GM12865 (cell line): Measurements from ENCODE around the gene ZBTB43.

Experiments used
- DNase-seq: peaks from one replicate; pipeline ENCODE4 v3.0.0; 2010; ENCODE audit warnings: low read depth
- H3K4me3 ChIP-seq: 2 replicates; pipeline ENCODE4 v1.5.1; 2011; ENCODE audit warnings: mild to moderate bottlenecking, low read depth, low read length, control low read depth
- TF ChIP-seq, protein P1 (sequence below): IDR thresholded peaks from 2 replicates; pipeline ENCODE4 v1.5.1; 2011; ENCODE audit warnings: low read length, control low read depth, low read depth, inconsistent platforms; ENCODE audit not compliant: insufficient read depth; ENCODE audit errors: missing control alignments

The ZBTB43 gene

DNA sequence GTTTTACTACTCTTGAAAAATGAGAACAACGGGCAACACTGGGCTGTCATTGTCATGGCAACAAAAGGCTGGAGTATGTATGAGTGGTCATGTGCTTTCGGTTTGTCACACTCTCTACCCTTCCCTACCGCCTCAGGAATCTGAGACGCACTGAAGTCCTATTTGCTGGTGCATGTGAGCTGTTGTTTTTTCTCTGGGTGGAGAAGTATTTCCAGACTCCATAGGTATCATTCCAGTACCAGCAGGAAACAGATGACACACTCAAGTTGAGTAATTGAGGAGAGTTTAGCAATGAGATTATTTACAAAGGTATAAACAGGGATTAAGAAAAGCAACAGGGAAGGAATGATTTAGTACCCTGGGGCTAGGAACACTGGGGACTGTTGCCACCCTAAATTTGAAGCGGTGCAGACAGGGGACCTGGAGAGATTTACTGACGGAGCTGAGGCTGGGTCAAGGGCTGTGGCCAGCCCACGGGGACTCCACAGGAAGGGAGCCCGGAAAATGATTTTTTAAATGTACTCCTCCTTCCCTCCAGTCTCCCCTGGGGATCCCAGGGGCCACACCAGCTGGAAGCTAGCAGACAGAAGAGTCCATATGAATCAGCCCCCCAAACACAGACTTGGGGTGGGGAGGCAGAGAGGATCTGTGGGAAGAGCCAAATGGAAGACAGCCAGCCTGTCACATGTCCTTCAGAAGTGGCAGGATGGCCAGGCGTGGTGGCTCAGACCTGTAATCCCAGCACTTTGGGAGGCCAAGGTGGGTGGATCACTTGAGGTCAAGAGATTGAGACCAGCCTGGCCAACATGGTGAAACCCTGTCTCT, 13.2 kb upstream of the ZBTB43 start:
- H3K4me3 ChIP-seq = no peak overlapping the region
- no peak for DNase-seq
- TF ChIP-seq, protein P1, sequence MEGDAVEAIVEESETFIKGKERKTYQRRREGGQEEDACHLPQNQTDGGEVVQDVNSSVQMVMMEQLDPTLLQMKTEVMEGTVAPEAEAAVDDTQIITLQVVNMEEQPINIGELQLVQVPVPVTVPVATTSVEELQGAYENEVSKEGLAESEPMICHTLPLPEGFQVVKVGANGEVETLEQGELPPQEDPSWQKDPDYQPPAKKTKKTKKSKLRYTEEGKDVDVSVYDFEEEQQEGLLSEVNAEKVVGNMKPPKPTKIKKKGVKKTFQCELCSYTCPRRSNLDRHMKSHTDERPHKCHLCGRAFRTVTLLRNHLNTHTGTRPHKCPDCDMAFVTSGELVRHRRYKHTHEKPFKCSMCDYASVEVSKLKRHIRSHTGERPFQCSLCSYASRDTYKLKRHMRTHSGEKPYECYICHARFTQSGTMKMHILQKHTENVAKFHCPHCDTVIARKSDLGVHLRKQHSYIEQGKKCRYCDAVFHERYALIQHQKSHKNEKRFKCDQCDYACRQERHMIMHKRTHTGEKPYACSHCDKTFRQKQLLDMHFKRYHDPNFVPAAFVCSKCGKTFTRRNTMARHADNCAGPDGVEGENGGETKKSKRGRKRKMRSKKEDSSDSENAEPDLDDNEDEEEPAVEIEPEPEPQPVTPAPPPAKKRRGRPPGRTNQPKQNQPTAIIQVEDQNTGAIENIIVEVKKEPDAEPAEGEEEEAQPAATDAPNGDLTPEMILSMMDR = no peak

- TF ChIP-seq, protein P1 = no peak
- H3K4me3 ChIP-seq = no peak overlapping the region
- no peak for DNase-seq
Observed at GRCh38 chr9:126793686-126794417, 11.0 kb upstream of the ZBTB43 start.

DNA sequence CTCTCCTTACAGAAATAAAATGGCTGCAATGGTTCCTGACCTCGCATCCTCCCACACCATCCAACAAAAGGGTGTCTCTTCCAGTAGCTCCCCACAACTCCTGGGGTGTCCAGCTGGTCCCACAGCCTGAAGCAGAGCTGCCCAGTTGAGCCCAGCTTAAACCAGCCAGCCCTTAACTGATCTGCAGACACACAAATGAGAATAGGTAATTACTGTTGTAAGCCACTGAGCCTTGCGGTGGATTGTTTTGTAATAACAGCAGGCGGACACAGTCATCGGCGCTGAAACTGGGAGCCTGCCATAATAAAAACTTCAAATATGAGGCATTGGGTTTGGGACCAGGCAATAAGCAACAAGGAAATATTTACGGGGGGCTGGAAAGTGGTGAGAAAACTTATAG, 10.4 kb upstream of the ZBTB43 start:
- DNase-seq = no peak
- H3K4me3 ChIP-seq = no peak overlapping the region
- TF ChIP-seq, protein P1 = no peak

GRCh38 chr9:126796758-126797157, 8.1 kb upstream of the ZBTB43 start:
- DNase-seq = no peak
- H3K4me3 ChIP-seq = no peak overlapping the region
- TF ChIP-seq, protein P1 = no peak

- H3K4me3 ChIP-seq = no peak overlapping the region
- DNase-seq = no peak
- TF ChIP-seq, protein P1 = no peak
Observed at GRCh38 chr9:126797903-126798302, 6.9 kb upstream of the ZBTB43 start.

DNA sequence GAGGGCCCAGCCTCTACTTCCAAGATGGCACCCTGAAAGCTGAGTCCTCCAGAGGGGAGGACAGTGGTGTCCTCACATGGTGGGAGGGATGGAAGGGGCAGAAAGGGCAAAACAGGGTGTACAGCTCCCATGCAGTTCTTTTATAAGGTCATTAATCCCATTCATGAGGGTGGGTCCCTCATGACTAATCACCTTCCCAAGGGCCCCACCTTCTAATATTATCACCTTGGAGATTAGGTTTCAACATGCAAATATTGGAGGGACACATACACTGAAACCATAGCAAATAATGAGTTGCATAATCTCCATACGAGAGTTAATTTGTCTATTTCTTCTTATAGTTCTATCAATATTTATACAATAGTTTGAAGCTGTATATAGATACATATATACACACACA, 5.8 kb upstream of the ZBTB43 start:
- TF ChIP-seq, protein P1 = no peak
- DNase-seq = no peak
- no peak overlapping the region for H3K4me3 ChIP-seq
